NB4 (cell line): ENCODE results near the gene CCDC187.

Source experiments
- CTCF ChIP-seq: IDR thresholded peaks from one replicate; pipeline ENCODE4 v1.5.1; 2012; ENCODE audit warnings: low read depth, low read length
- POLR2A ChIP-seq: IDR thresholded peaks from 2 replicates; pipeline ENCODE4 v1.6.1; 2011; ENCODE audit warnings: mild to moderate bottlenecking; ENCODE audit not compliant: insufficient read length; ENCODE audit errors: extremely low read depth

DNA sequence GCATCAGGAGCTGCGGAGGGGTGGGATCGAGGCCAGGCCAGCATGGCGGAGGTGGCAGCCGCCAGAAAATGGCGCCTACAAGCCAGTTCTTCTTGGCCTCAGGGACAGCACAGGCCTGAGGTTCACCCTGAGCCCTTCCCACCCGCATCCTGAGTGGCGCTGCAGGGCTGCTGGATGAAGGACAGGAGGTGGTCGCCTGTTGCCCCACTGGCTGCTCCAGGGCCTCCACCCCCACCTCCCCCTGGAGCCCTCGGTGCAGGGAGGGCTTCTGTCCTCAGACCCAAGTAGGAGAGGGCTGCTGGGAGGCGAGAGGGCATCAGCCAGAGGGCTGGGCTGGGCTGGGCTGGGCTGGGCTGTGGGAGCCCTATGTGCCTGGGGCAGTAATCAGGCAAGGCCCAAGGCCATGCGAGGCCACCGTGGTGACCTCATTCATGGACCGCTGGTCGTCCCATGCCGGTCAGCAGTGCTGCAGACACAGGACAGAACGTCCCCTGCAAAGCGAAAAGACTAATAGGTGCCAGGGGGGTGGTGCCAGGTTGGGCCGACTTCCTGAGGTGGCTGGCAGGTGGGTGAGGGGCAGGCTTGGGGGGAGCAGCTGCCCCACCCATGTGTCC lies 37.3 kb upstream of the CCDC187 start:
- TF ChIP-seq POLR2A = no peak
- no peak for TF ChIP-seq CTCF
